ENCODE results near the gene FAM3A.
"Not testable (repeated sequence)": the region's sequence is repeated elsewhere in the genome, so short reads cannot be mapped to it uniquely, and the experiment has no call there.

Gene FAM3A

DNA sequence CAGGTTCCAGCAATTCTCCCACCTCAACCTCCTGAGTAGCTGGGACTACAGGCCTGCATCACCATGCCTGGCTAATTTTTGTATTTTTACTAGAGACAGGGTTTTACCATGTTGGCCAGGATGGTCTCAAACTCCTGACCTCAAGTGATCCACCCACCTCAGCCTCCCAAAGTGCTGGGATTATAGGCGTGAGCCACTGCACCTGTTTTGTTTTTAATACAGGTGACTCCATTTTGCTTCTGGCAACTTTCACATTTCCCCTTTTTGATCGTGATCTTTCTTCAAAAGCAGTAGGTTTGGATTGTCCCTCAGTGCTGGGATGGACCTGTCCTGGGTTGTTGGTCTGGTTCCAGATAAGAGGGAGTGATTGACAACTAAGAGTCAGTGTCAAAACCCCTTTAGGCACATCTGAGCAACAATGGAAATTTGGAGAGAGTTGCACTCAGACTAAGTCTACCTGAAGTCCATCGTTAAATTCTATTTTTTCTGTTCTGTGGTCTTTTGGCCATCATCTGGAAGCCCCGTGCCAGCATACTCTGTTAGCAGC lies 19.4 kb downstream of the FAM3A start:
- not testable (repeated sequence) for DNase-seq

GRCh38 chrX:154495472-154495922 lies 20.5 kb downstream of the FAM3A start:
- DNase-seq = peak; percentile 92

GRCh38 chrX:154494715-154495114 lies 21.3 kb downstream of the FAM3A start:
- no peak for DNase-seq

GRCh38 chrX:154490414-154491083 lies 25.5 kb downstream of the FAM3A start, which contains the start of gene SLC10A3:
TSS of gene SLC10A3 (minus strand) at chrX:154490629. CDS start at chrX:154488940, 1,689 bp downstream.
- DNase-seq = peak; percentile 93

DNA sequence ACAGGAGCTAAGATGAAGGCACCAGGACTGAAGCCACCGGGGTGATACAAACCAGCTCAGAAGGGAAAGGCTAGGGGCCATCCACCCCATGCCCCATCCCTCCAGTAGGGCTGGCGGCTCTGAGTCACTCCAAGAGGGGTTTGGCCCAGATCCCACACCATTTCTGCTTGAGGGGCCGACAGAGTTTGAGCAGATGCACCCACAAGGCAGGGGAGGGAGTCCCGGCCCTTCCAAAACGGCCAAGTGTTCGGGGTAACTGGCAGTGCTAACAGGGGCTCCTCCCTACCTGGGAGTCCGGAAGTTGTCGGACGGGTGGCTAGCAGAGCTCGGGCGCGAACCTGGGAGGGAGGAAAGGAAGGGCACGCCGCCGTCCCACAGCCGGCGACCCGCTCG lies 26.0 kb downstream of the FAM3A start:
- DNase-seq = peak; percentile 51

DNA sequence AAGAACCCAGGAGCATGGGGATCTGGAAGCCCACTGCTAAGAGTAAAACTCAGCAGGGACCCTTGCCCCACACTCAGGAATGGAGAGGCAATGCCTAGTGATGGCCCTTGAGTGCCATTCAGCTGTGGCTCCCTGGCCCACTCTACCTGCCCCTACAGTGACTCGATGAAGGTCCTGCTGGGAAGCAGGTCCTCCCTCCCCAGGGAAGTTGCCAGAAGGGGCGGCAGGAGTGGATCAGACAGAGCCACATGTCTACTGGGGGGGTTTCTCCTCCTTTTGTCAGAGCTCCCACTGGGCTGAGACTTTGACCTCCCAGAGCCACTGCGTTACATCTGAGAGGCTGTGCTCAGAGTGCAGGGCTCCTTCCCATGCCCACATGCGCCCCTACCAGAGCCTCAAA lies 26.9 kb downstream of the FAM3A start:
- DNase-seq = no peak

- DNase-seq = no peak
Measured at GRCh38 chrX:154488336-154489075, 27.5 kb downstream of the FAM3A start.

GRCh38 chrX:154487518-154488290 lies 28.3 kb downstream of the FAM3A start:
- DNase-seq = no peak

DNA sequence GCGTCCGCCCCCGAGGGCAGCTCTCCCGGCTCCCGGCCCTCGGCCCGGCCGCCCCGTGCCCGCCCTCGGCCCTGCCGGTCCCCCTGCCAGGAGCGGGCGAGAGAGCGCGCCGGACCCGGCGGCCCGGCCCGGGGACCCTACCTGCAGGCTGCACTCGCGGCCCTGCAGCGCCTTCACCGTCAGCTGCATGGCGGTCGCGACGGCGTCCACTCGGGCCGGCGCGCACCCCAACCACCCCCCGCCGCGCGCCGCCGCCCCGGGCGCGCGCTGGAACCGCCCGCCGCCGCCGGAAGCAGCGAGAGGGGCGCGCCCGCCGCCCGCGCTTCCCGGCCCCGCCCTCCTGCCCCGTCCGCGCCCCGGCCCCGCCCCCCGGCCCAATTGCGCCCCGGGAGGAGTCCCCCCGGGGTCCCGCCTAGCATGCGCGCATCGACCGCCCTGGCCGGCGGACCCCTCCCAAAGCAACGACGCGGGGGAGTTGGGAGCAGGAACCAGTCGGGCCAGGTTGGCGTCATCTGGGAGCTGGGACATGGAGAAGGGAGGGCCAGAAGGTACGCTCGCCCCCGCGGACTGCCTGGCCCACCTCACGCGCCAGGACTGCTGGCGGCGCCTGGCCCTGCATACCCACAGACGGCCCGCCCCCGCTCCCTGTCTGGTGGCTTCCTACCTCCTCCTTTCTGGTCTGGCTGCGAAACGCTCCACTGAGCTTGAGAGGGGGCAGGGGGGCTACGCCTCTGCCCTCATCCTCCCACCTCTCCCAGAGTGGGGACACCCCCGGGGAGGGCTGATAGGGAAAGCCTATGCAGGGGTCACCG lies 29.4 kb downstream of the FAM3A start, which contains the start of gene UBL4A:
Gene UBL4A, minus strand, starts transcription at position 220 of the 812 bp plus-strand sequence. Its CDS starts 31 bp downstream, at position 189.
- peak; percentile 72 for DNase-seq

- DNase-seq = no peak
Measured at GRCh38 chrX:154486052-154486395, 30.0 kb downstream of the FAM3A start.

DNA sequence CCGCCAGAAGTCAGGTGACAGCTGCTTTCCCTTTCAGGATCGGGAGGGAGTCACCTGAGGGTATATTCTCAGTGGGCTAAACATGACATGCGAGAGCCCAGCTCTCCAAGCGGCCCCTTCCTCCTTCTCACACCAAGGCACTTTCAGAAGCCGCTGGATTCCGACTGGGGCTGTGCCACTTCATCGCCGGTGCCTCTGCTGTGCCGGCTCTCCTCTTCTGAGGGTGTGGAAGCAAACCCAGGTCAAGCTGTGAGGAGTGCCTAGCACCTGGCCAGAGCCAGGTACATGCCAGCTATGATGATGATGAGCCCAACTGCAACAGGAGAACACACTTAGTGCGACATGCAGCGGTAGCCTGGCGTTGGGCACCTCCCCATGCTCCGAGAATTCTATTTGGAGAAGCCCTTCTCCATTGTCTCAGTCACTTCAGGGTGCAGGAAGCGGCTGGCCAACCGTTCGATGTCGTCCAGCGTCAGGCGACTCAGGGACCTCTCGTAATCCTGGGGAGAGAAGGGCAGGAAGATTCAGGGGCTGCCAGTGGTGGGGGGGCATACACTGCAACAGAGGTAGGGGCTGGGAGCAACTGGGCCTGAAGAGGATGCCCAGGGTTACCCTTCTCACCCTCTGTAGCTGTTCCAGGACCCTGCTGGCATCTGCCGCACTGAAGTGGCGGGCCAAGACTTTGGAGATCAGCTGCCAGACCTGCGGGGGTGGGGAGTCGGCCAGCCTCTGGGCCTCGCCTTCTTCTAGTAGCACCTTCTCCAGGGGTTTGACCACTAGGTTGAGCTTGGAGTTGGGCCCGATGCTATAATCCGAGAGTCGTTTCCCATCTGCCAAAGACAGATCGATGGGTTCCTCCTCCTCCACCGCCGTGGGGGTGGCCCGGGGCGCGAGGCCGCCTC lies 30.6 kb downstream of the FAM3A start:
- DNase-seq = no peak

DNA sequence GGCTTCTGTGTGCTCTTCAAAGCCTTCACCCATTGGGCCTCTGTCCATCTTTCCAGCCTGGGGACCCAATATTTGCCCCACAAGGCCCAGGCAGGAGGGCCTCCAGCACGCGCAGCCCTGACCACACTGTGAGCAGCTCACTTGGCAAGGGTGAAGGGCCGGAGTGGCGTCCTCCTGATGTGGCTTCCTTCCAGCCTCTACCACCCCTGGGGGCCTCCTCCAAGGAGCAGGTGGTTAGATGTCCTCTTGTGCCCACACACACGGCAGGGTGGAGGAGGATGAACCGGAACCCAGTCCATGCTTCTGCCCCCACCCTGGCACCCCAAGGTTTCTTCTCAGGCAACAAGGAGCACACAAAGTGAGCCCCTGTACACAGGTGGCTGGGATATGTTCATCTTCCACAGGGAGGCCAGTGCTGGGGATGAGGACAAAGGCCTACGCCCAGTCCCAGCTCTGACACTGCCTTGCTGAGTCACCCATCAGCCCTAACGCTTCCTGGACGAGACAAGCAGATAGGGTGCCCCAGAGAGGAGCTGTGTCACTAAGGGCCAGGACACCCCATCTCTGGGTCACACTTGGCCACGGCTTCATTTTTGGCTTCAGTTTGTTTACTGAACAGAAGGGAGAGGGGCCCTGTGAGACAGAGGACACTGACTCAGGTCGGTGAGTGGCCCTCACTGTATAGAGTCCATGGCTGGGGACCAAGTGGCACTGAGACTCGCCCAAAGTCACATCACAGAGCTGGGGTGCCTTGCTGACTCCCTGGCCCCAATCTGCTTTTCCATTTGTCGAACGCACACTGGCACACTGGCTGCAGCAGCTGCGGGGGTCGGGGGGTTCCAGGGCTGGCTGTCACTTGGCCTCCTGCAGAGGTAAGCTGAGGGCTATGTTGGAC lies 31.5 kb downstream of the FAM3A start:
- peak; percentile 81 for DNase-seq

- DNase-seq = no peak
Measured at GRCh38 chrX:154483325-154483724, 32.7 kb downstream of the FAM3A start.

DNA sequence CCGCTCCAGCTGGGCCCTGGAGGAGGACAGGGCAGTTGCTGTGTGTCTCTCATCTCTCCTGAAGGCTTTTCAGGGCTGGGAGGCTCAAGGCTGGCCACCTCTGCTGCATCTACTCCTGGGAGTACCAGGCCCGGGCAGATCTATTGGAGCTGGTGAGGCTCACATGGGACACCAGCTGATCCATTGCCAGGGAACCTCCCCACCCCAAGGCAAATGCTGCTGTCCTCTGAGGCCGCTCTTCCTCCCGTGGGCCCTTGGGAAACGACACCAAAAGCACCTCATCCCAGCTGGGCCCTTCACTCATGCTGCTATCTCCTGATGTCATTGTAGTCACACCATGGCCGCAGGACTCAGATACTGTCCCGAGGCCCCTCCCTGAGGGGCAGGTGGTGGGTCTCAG lies 33.2 kb downstream of the FAM3A start:
- no peak for DNase-seq

DNA sequence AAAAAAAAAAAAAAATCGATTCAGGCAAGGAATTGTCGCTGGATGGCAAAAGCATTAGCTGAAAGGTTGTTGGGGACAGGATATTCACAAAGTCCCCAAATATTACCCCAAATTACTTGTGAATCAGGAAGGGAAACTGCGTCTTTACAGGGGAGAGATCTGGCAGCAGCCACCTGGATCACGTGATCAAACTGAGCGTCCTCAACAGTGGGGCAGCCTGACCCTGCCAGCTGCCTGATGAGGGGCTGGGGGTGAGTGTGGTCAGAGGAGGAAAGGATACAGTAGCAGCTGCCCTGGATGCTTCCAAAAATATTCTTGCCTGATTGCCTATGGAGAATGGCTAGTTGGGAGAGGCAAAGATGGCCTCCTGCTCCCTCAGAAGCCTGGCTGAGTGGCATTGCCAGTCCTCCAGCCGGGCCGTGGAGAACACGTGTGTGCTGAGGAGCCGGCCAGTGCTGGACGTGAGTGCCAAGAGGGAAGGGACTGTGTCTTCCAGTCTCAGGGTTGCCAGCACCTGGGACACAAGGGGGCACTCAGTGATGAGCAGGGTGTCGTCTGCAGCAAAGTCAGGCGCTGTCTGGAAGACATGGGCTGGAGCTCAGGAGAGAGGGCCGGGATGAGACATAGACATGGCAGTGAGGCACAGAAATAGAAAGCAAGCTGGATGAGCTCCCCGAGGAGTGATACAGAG lies 34.0 kb downstream of the FAM3A start:
- no peak for DNase-seq

GRCh38 chrX:154481195-154481594 lies 34.8 kb downstream of the FAM3A start:
- DNase-seq = no peak

- peak; percentile 92 for DNase-seq
Measured at GRCh38 chrX:154478728-154479622, 37.1 kb downstream of the FAM3A start, which contains the start of gene LAGE3. TSS of gene LAGE3 (minus strand) at chrX:154479281. CDS start at chrX:154478915, 366 bp downstream.

DNA sequence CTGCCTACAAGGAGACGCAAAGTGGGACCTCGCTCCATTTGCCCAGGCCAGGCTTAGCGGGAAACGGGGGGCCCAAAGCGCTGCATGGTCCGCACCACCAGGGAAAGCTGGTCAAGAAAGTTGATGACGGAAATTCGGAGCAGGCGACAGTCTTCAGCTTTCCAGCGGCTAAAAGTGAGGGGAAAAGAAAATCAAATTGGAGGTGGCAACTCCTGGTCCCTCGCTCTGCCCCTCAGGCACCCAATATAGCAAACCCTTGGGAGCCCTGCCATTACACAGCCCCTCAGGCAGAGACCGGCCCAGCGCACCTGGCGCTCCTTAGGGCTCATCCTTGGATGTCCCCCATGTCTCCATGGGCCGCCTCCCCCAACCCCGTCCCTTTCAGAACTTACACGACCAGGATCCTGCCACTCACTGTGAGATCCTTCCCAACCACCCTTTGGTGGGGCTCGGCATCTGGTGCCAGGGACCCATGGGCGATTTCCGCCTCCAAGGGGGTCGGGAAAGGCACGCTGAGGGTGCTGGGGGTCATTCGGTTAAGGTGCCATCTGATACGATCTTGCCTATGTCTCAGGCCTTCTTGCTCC lies 38.0 kb downstream of the FAM3A start:
- DNase-seq = no peak
